HepG2 (cell line): ENCODE results near the gene ATG2A. TPM values are rescaled to one million over a fixed set of nuclear protein-coding genes. Genes with fewer than 3 reads are reported as not detected.
A peak's percentile ranks its signal among the peaks of the same experiment; 100 is the strongest.

Source experiments
- ATF2 ChIP-seq: sonication (generic); formaldehyde crosslinking; IDR thresholded peaks from 2 replicates; pipeline ENCODE4 v1.4.0; 2020; ENCODE audit warnings: missing genetic modification reagents
- ATF3 ChIP-seq: sonication (generic); formaldehyde crosslinking; IDR thresholded peaks from 2 replicates; pipeline ENCODE4 v1.4.0; 2020; ENCODE audit warnings: missing genetic modification reagents
- ATF5 ChIP-seq: sonication (generic); formaldehyde crosslinking; IDR thresholded peaks from 2 replicates; pipeline ENCODE4 v1.4.0; 2020; ENCODE audit warnings: mild to moderate bottlenecking, low read depth, missing genetic modification reagents
- DDIT3 ChIP-seq: sonication (generic); formaldehyde crosslinking; IDR thresholded peaks from 2 replicates; pipeline ENCODE4 v1.4.0; 2020; ENCODE audit warnings: mild to moderate bottlenecking, missing genetic modification reagents
- EED ChIP-seq: sonication (generic); formaldehyde crosslinking; IDR thresholded peaks from 2 replicates; pipeline ENCODE4 v1.5.0; 2020; ENCODE audit warnings: mild to moderate bottlenecking, missing genetic modification reagents
- HOXA5 ChIP-seq: sonication (generic); formaldehyde crosslinking; IDR thresholded peaks from 2 replicates; pipeline ENCODE4 v1.4.0; 2020; ENCODE audit warnings: missing genetic modification reagents
- NRL ChIP-seq: sonication (generic); formaldehyde crosslinking; IDR thresholded peaks from 2 replicates; pipeline ENCODE4 v1.5.0; 2020; ENCODE audit warnings: missing genetic modification reagents, mild to moderate bottlenecking, moderate library complexity, borderline replicate concordance
- PAF1 ChIP-seq: IDR thresholded peaks from 2 replicates; pipeline ENCODE4 v1.6.1; 2016; ENCODE audit warnings: missing genetic modification reagents, missing compliant biosample characterization
- PCBP1 ChIP-seq: fragments of 200-400 bp; formaldehyde crosslinking; IDR thresholded peaks from 2 replicates; pipeline ENCODE4 v1.6.1; 2017; ENCODE audit warnings: mild to moderate bottlenecking, low read depth, low read length, borderline replicate concordance
- POLR2AphosphoS2 ChIP-seq: IDR thresholded peaks from 2 replicates; pipeline ENCODE4 v1.6.1; 2011; ENCODE audit warnings: low read depth, low read length, improper control_type of control experiment
- PREB ChIP-seq: sonication (generic); formaldehyde crosslinking; IDR thresholded peaks from 2 replicates; pipeline ENCODE4 v1.4.0; 2020; ENCODE audit warnings: missing genetic modification reagents
- RXRB ChIP-seq: IDR thresholded peaks from 2 replicates; pipeline ENCODE4 v1.6.1; 2016; ENCODE audit warnings: borderline replicate concordance, missing genetic modification reagents, missing compliant biosample characterization
- STAT5B ChIP-seq: sonication (generic); formaldehyde crosslinking; IDR thresholded peaks from 2 replicates; pipeline ENCODE4 v1.4.0; 2020; ENCODE audit warnings: missing genetic modification reagents
- ZBTB20 ChIP-seq: sonication (generic); formaldehyde crosslinking; IDR thresholded peaks from 2 replicates; pipeline ENCODE4 v1.8.1; 2023; ENCODE audit warnings: missing genetic modification reagents, low read depth, mild to moderate bottlenecking, borderline replicate concordance
- ZBTB33 ChIP-seq: sonication (generic); formaldehyde crosslinking; IDR thresholded peaks from 2 replicates; pipeline ENCODE4 v1.4.0; 2020; ENCODE audit warnings: missing genetic modification reagents
- ZMYM2 ChIP-seq: sonication (generic); formaldehyde crosslinking; IDR thresholded peaks from 2 replicates; pipeline ENCODE4 v1.8.0; 2022; ENCODE audit warnings: mild to moderate bottlenecking, missing genetic modification reagents
- ZNF280B ChIP-seq: sonication (generic); formaldehyde crosslinking; IDR thresholded peaks from 2 replicates; pipeline ENCODE4 v1.5.0; 2020; ENCODE audit warnings: missing genetic modification reagents, mild to moderate bottlenecking, borderline replicate concordance
- ZNF670 ChIP-seq: sonication (generic); formaldehyde crosslinking; IDR thresholded peaks from 2 replicates; pipeline ENCODE4 v1.8.0; 2022; ENCODE audit warnings: mild to moderate bottlenecking, missing genetic modification reagents, borderline replicate concordance
- ZNF772 ChIP-seq: sonication (generic); formaldehyde crosslinking; IDR thresholded peaks from 2 replicates; pipeline ENCODE4 v1.5.0; 2020; ENCODE audit warnings: mild to moderate bottlenecking, missing genetic modification reagents
- ZXDC ChIP-seq: sonication (generic); formaldehyde crosslinking; IDR thresholded peaks from 2 replicates; pipeline ENCODE4 v1.5.0; 2020; ENCODE audit warnings: mild to moderate bottlenecking, missing genetic modification reagents
- polyA plus RNA-seq, 8 experiments: library from polyadenylated mRNA; depleted of rRNA in 3 of 8; stranded (reverse) in 7 of 8; unstranded in 1 of 8; fragments of >200 nt; fragmentation: Illumina TruSeq in 4 of 8; extraction: Trizol in 4 of 8; gene quantifications; 2 replicates each; pipeline versions ENCODE4 v1.2.1 to v1.2.3, GENCODE V29; 2011 to 2016; ENCODE audit warnings: low read depth in 4 of 8, missing spikeins in 1 of 8, mixed read lengths in 1 of 8; ENCODE audit not compliant: insufficient read depth in 1 of 8
- total RNA-seq, 5 experiments: library from RNA; depleted of rRNA; stranded (reverse); fragments of >200 nt; fragmentation: Illumina TruSeq; extraction: Trizol; gene quantifications; 2 replicates each; pipeline ENCODE4 v1.2.3, GENCODE V29; 2016; ENCODE audit warnings: low read depth in 1 of 5

ATG2A gene
- total and polyA plus RNA-seq, 2 of the 13 experiments (the other 11 are each of a cell fraction or from before 2014, with no cell fraction given), result 6.7 to 8.0 TPM

- TF ChIP-seq DDIT3 (CRISPR knock-in tag), result no peak
- TF ChIP-seq ZXDC (CRISPR knock-in tag), result peak; percentile 36; the same call in 1 of the 2 replicates
- peak; percentile 90 for TF ChIP-seq ZNF280B
- TF ChIP-seq ZMYM2 (CRISPR knock-in tag), result 0 out of 2 replicates have a peak, but pooled peaks have one; percentile 13
- no peak for TF ChIP-seq ZBTB33 (CRISPR knock-in tag)
- no peak for TF ChIP-seq POLR2AphosphoS2
- peak; percentile 52; the same call in 1 of the 2 replicates for TF ChIP-seq ATF5
- no peak for TF ChIP-seq PAF1 (CRISPR knock-in tag)
- no peak for TF ChIP-seq RXRB
- no peak for TF ChIP-seq ATF2 (CRISPR knock-in tag)
- TF ChIP-seq STAT5B, result no peak
- no peak for TF ChIP-seq ATF3 (CRISPR knock-in tag)
- TF ChIP-seq HOXA5 (CRISPR knock-in tag), result no peak
- TF ChIP-seq PCBP1, result 0 out of 2 replicates have a peak, but pooled peaks have one; percentile 45
- peak; percentile 9; the same call in 1 of the 2 replicates for TF ChIP-seq ZBTB20 (CRISPR knock-in tag)
- TF ChIP-seq PREB (CRISPR knock-in tag), result no peak
- peak; percentile 81 for TF ChIP-seq ZNF772 (CRISPR knock-in tag)
- peak; percentile 64; the same call in 1 of the 2 replicates for TF ChIP-seq EED (CRISPR knock-in tag)
- peak; percentile 76 for TF ChIP-seq NRL (CRISPR knock-in tag)
- no peak for TF ChIP-seq ZNF670
These were observed 38.9 kb downstream of the ATG2A start (continued) for GRCh38 chr11:64878223-64878493.
